SH-SY5Y (cell line): Measurements from ENCODE around the gene CTDSPL.

ENCODE experiments used
- GATA2 ChIP-seq: IDR thresholded peaks from 2 replicates; pipeline ENCODE4 v1.6.1; 2011; ENCODE audit warnings: mild to moderate bottlenecking, low read depth, low read length
- GATA3 ChIP-seq: IDR thresholded peaks from 2 replicates; pipeline ENCODE4 v1.6.1; 2011; ENCODE audit warnings: low read depth, mild to moderate bottlenecking, low read length, moderate library complexity

GRCh38 chr3:37974121-37975083, 112.7 kb downstream of the CTDSPL start:
- TF ChIP-seq GATA2 (no peak), GATA3 (no peak)
